ENCODE results near the gene RANGRF.

DNA sequence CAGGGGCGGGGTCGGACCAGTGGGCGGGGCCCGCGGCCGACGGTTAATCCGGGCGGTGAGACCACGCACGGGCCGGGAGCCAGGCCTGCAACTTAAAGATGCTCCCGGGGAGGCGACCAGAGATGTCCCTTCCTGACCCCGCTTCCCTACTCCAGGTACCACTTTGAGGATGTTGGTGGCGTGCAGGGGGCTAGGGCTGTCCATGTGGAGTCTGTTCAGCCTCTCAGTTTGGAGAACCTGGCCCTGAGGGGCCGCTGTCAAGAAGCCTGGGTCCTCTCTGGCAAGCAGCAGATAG, 580 bp downstream of the RANGRF start:
- TF ChIP-seq, protein P1, sequence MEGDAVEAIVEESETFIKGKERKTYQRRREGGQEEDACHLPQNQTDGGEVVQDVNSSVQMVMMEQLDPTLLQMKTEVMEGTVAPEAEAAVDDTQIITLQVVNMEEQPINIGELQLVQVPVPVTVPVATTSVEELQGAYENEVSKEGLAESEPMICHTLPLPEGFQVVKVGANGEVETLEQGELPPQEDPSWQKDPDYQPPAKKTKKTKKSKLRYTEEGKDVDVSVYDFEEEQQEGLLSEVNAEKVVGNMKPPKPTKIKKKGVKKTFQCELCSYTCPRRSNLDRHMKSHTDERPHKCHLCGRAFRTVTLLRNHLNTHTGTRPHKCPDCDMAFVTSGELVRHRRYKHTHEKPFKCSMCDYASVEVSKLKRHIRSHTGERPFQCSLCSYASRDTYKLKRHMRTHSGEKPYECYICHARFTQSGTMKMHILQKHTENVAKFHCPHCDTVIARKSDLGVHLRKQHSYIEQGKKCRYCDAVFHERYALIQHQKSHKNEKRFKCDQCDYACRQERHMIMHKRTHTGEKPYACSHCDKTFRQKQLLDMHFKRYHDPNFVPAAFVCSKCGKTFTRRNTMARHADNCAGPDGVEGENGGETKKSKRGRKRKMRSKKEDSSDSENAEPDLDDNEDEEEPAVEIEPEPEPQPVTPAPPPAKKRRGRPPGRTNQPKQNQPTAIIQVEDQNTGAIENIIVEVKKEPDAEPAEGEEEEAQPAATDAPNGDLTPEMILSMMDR (IDR thresholded peaks at IDR 0.05), result no peak
- TF ChIP-seq POLR2A (IDR thresholded peaks at IDR 0.05) (no peak), EP300 (IDR thresholded peaks at IDR 0.05) (no peak)

Data from ovary (tissue), 3 donors.